T-helper 2 cell treated with Interferon-gamma antibody and Interleukin-4, amounts not matched to agents 5 μg/mL and 100 μg/mL, for 36 hours (primary cell): ENCODE data around the gene TRNT1.
A peak's percentile ranks its signal among the peaks of the same experiment; 100 is the strongest.

Experiments used
- DNase-seq: peaks from one replicate; pipeline ENCODE4 v3.0.0; 2021; ENCODE audit warnings: low spot score
- H3K27ac Mint-ChIP-seq: one replicate; pipeline ENCODE4 v1.8.0; 2021; ENCODE audit warnings: mild to moderate bottlenecking, mixed read lengths
- H3K27me3 Mint-ChIP-seq: one replicate; pipeline ENCODE4 v1.8.0; 2021; ENCODE audit warnings: low read depth, mixed read lengths
- H3K36me3 Mint-ChIP-seq: one replicate; pipeline ENCODE4 v1.8.0; 2021; ENCODE audit warnings: low read depth, mixed read lengths
- H3K4me1 Mint-ChIP-seq: one replicate; pipeline ENCODE4 v1.8.0; 2021; ENCODE audit warnings: low read depth, mixed read lengths
- H3K4me3 Mint-ChIP-seq: one replicate; pipeline ENCODE4 v1.8.0; 2022; ENCODE audit warnings: mild to moderate bottlenecking, moderate library complexity, mixed read lengths
- H3K9me3 Mint-ChIP-seq: one replicate; pipeline ENCODE4 v1.8.0; 2021; ENCODE audit warnings: mixed read lengths

TRNT1 gene

DNA sequence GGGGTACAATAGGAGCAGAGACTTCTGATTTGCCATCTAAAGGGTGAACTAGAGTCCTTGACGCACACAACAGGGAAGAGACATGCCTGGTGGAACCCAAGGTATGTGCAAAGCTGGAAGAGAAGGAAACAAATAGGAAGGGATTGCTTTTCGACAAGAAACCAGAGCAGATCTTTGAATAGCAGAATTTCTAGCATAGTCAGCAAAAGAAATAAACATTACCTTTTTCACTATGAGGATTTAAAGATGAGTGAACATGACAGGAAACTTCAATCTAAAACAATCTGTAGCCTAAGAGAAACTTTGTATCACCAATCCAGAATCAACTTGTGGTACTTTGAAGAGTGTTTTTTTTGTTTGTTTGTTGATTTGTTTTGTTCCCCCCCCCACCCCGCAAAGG lies 21.5 kb upstream of the TRNT1 start:
- Mint-ChIP-seq H3K27ac (no peak overlapping the region), H3K9me3 (no peaks in the 10 kb centered on the region), H3K27me3 (peaks cover 5% of the 10 kb centered on the region), H3K4me1 (peaks cover 5% of the 10 kb centered on the region), H3K4me3 (no peak overlapping the region), H3K36me3 (no peaks in the 10 kb centered on the region)
- DNase-seq = no peak

DNA sequence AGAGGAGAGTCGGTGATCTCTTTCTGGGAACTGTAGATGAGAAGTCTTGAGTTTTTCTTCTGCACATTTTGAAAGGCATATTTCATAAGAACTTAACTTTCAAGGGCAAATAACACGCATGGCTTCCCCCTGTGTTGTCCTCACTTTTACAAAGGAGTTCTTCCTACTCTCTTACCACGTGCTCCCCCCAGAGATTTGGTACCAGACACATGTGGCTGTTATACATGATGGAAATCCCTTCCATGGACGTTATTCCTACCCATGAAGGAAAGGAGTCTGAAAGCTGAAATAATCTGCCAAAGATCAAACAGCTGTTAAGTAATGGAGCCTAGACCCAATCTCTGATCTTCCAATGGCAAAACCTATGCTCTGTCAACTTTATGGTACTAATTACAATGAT lies 20.9 kb upstream of the TRNT1 start:
- Mint-ChIP-seq H3K36me3 (no peaks in the 10 kb centered on the region), H3K27me3 (peaks cover 5% of the 10 kb centered on the region), H3K4me1 (peaks cover 5% of the 10 kb centered on the region), H3K4me3 (no peak overlapping the region), H3K9me3 (no peaks in the 10 kb centered on the region), H3K27ac (no peak overlapping the region)
- no peak for DNase-seq

DNA sequence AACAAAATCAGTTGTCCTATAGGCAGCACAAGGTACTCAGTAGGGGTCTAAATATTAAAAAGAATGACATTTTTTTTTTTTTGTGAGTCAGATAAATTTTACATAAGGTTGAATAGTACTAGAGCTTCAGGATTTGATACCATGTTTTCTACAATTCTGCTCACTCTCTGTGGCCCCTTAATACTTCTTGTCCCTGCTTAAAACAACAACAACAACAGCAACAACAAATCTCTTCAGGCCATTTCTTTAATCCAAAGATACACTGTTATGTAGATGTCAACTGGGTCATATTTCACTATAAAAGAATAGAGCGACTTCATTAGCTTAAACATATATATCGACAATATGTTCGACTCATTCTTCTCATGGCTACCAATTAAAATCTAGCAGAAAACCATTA lies 19.6 kb upstream of the TRNT1 start:
- no peaks in the 10 kb centered on the region for H3K9me3 Mint-ChIP-seq
- no peak overlapping the region for H3K27ac Mint-ChIP-seq
- peaks cover 5% of the 10 kb centered on the region for H3K4me1 Mint-ChIP-seq
- DNase-seq = no peak
- H3K27me3 Mint-ChIP-seq = peaks cover 5% of the 10 kb centered on the region
- H3K36me3 Mint-ChIP-seq = no peaks in the 10 kb centered on the region
- H3K4me3 Mint-ChIP-seq = no peak overlapping the region

DNA sequence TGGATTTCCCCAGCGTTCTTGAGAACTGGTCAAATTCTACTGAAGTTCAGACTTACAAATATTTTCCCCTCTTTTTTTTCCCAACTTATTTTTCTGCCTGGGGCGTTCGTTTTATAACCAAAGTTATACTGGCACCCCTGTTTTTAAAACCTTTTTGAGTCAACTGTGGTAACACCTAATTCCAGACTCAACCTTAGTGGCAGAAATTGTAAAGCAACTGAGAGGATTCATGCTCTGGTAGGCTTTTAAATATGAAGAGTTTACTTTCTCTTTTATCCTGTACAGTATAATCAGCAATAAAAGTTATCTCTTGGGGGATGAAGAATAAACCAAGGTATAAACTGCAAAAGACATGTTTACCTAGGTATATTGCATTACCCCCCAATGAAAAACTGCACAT lies 18.9 kb upstream of the TRNT1 start:
- H3K27me3 Mint-ChIP-seq = peaks cover 5% of the 10 kb centered on the region
- no peaks in the 10 kb centered on the region for H3K9me3 Mint-ChIP-seq
- H3K27ac Mint-ChIP-seq = no peak overlapping the region
- no peak overlapping the region for H3K4me3 Mint-ChIP-seq
- peaks cover 5% of the 10 kb centered on the region for H3K4me1 Mint-ChIP-seq
- no peak for DNase-seq
- no peaks in the 10 kb centered on the region for H3K36me3 Mint-ChIP-seq

DNA sequence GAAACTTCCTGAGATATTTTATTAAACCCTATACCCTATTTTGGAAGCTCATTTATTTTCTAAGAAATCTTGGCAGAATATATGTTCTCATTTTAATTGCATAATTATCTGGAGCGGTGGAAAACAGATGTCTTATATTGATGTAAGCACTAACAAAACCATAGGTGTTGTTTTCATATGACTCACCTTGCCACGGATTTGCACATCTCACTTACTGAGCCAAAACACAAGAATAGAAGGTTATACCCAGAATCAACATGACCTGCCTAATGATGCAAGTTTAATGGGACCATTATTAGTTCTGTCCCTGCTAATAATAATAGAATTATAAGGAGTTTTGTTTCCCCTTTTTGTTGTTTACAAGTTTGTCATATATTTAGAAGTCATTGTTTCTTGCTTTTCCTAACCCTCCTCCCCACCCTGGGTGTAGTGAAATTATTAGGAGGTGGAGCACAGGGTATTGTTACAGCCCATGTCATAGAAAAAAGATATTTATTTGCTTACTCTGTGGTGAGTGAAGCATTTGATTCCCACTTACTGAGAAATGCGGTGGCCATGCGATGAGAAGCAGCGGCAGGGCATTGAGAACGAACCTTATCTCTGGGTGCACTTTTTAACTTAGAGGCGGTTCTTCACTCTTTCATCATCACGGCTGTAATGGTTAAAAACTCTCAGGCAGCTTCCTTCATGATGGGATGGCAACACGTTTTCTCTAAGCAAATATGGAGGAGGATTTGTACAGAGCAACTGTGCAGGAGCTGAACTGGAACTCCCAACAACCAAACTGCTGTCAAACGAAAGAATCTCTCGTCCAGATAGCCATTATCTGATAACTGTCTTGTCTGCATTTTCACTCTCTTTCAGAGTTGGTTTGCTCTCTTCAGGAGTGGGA lies 17.1 kb upstream of the TRNT1 start:
- Mint-ChIP-seq H3K4me1 (peaks cover 5% of the 10 kb centered on the region), H3K9me3 (no peaks in the 10 kb centered on the region), H3K36me3 (no peaks in the 10 kb centered on the region), H3K27ac (no peak overlapping the region), H3K4me3 (no peak overlapping the region), H3K27me3 (peaks cover 5% of the 10 kb centered on the region)
- DNase-seq = no peak

DNA sequence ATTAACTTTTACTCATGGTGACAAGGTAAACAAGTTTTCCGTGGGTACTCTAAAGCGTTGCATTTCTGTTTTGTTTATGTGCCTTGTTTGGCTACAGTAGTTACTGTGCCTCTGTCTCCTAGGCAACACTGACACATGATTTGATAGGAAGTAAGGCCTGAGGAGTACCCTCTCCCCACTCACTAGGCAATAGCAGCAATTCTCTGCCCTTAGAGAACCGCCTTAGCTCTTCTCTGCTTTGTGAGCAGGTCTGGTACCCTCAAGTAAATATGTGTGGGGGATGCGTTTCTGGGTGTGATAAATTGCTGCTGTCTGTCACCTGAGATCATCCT lies 16.5 kb upstream of the TRNT1 start, which contains the start of gene IL5RA:
TSS of gene IL5RA (minus strand) at position 76 of the 332 bp plus-strand sequence. CDS start 5,390 bp downstream, outside the sequence.
- H3K36me3 Mint-ChIP-seq = no peaks in the 10 kb centered on the region
- H3K4me3 Mint-ChIP-seq = no peak within 1 kb of the TSS
- H3K27ac Mint-ChIP-seq = no peak within 1 kb of the TSS
- peaks cover 10% of the 10 kb centered on the region for H3K27me3 Mint-ChIP-seq
- no peaks in the 10 kb centered on the region for H3K9me3 Mint-ChIP-seq
- DNase-seq = no peak
- peaks cover 5% of the 10 kb centered on the region for H3K4me1 Mint-ChIP-seq

DNA sequence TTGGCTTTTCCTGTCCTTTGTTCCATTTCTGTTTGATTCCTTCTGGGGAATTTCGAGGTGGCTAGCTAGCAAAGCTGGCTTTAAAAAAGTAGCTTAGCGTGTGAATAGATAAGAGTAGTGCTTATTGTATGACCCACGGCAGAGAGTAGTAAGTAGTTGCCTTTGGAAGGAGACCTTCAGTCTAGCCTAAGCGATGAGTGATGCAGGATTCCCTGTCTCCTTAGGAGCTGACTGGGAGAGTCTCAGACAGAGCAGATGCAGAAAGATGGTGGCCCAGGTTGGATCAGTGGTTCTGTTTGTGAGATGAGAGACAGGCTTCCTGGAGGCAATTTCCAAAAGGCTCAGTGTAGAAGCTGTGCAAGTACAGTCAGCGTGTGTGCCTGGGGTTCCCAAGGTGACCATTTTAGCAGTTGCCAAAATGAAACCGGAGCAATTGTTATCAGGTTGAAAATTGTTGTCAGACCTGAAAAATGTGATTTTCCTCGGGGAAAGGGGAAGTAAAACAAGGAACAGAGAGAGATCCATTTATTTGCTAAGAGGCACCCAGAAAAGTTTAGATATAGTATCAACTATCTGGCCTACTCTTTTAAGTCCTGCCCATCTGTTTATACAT lies 15.9 kb upstream of the TRNT1 start:
- H3K27ac Mint-ChIP-seq = no peak overlapping the region
- H3K4me1 Mint-ChIP-seq = peaks cover 5% of the 10 kb centered on the region
- H3K27me3 Mint-ChIP-seq = peaks cover 10% of the 10 kb centered on the region
- no peaks in the 10 kb centered on the region for H3K36me3 Mint-ChIP-seq
- DNase-seq = no peak
- no peaks in the 10 kb centered on the region for H3K9me3 Mint-ChIP-seq
- no peak overlapping the region for H3K4me3 Mint-ChIP-seq

DNA sequence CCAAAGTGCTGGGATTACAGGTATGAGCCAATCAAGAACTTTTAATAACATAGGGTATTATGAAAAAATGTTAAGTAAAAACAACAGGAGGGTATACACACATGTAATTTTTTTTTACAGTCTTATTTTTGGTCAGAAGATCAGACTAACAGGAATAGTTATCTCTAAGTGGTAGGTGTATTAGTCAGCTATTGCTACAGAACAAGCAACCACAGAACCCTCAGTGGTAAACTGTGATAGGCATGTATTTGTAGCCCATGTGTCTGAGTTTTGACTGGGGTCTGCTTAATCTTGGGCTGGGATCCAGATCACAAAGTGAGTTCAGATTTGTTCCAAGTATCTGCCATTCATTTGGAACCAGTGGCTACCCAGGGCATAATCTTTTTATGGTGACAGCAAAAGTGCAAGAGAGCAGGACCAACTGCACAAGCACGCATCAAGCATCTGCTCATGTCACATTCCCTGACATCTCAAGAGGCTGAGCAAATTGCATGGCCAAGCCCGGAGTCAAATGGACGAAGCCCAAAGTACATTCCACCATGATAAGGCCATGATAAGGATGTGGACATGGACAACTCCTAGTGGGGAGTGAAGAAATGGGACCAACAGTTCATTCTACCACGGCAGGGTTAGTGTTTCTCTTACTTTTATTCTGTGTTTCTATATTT lies 13.6 kb upstream of the TRNT1 start:
- Mint-ChIP-seq H3K27me3 (peaks cover 4% of the 10 kb centered on the region), H3K27ac (no peak overlapping the region), H3K4me3 (no peak overlapping the region), H3K36me3 (no peaks in the 10 kb centered on the region), H3K4me1 (peaks cover 5% of the 10 kb centered on the region), H3K9me3 (no peaks in the 10 kb centered on the region)
- no peak for DNase-seq

DNA sequence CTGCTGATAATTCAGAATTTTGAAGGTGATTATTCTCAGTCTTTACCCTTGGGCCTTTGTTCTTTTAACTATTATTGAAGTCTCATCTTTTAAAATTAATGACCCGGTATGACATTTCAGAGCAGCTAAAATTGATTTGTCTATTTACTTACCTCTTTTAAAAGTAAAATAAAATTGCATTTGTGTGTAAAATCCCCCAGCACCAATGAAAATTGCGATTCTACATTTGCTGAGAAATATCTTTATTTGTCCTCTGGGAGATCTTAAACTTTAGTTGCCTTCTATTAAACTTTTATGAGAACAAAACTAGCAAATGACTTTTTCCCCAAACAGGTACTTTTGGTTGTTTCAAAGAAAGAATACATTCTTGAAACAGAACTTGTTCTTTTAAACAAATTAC lies 9.1 kb upstream of the TRNT1 start:
- H3K27me3 Mint-ChIP-seq = peaks cover 4% of the 10 kb centered on the region
- H3K9me3 Mint-ChIP-seq = no peaks in the 10 kb centered on the region
- H3K4me3 Mint-ChIP-seq = no peak overlapping the region
- H3K36me3 Mint-ChIP-seq = no peaks in the 10 kb centered on the region
- no peak overlapping the region for H3K27ac Mint-ChIP-seq
- DNase-seq = no peak
- peaks cover 5% of the 10 kb centered on the region for H3K4me1 Mint-ChIP-seq

DNA sequence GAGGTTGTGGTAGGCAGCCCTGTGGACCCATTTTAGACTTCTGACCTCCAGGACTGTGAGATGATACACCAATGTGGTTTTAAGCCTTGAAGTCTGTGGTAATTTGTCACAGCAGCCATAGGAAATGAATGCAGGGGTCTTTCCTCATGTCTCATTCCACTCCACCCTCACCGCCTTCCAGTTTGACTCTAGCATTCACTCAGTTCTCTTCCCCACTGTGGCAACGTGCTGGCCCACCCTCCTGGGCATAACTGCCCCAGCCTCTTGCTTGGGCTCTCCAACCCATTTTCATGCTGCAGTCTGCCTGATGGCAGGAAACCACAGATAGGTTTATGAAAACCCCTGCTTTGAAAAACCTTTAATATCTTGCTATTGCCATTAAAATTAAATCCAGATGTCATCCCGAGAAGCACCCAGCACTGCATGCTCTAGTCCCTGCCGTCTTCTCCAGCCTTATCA lies 7.3 kb upstream of the TRNT1 start:
- Mint-ChIP-seq H3K4me3 (no peak overlapping the region), H3K9me3 (no peaks in the 10 kb centered on the region)
- peak; percentile 21 for DNase-seq

DNA sequence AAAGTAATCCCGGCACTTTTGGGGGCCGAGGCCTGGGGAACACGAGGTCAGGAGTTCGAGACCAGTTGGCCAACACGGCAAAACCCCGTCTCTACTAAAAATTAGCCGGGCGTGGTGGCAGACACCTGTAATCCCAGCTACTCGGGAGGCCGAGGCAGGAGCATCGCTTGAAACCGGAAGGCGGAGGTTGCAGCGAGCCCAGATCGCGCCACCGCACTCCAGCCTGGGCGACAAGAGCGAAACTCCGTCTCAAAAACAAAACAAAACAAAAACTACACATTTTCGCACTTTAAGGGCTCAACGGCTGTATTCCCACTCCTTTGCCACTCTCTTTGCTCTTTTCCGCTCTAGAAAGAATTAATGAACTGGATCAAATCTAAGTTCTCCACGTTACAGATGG lies 763 bp upstream of the TRNT1 start:
- peak overlapping the region; percentile 97 for H3K27ac Mint-ChIP-seq
- H3K9me3 Mint-ChIP-seq = no peaks in the 10 kb centered on the region
- H3K4me1 Mint-ChIP-seq = peaks cover 20% of the 10 kb centered on the region
- peak overlapping the region; percentile 99 for H3K4me3 Mint-ChIP-seq
- H3K36me3 Mint-ChIP-seq = peaks cover 29% of the 10 kb centered on the region
- no peak for DNase-seq
- no peaks in the 10 kb centered on the region for H3K27me3 Mint-ChIP-seq

More for the DNA sequence above, 7.3 kb upstream of the TRNT1 start:
- Mint-ChIP-seq H3K4me1 (peaks cover 5% of the 10 kb centered on the region), H3K36me3 (no peaks in the 10 kb centered on the region), H3K27me3 (peaks cover 4% of the 10 kb centered on the region), H3K27ac (no peak overlapping the region)

DNA sequence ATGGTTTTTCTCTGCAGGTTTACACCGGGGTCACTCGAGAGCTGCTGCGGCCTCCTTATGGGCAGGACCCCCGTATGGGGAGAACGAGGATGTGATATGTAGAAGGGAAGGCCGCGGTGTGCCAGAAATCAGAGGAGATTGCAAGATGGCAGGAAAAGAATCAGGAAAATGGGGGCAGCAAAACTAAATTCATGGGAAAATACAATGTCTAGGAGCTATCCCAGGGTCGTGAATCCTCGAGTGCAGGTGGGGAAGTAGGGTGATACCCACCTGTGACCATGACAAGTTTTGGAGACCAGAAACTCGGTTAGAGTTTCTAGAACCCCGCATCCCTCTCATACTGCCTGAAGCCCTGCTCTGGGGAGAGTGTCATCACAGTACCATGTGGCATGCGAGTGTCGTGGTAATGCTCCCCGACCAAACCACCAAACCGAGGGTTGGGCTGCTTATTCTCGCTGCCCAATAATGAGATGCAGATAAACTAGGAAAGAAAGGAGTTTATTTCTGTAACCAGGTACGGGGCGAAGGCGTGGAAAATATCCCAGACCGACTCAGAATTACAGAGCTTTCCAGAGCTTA lies 781 bp downstream of the TRNT1 start:
- peaks cover 34% of the 10 kb centered on the region for H3K36me3 Mint-ChIP-seq
- DNase-seq = peak; percentile 13
- H3K4me1 Mint-ChIP-seq = peaks cover 20% of the 10 kb centered on the region
- H3K27ac Mint-ChIP-seq = peak overlapping the region; percentile 97
- no peaks in the 10 kb centered on the region for H3K9me3 Mint-ChIP-seq
- H3K4me3 Mint-ChIP-seq = peak overlapping the region; percentile 99
- H3K27me3 Mint-ChIP-seq = no peaks in the 10 kb centered on the region

DNA sequence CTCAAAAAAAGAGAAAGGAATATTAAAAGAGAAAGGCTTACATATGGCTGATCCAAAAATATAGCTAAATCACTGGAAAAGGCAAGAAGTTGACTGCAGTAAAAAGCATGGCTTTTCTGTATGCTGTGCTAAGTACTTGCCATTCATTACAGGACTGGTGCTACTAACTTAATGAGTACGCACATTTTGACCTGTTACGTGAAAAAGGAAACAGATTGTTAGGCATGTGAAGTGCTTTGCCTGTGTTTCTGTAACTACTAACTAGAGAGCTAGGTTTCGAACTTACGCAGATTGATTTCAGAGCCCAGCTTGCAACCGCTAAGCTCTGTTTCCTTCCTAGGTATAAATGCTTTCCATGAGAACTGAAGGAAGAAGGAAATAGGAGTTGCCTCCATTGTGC lies 2.8 kb downstream of the TRNT1 start:
- H3K9me3 Mint-ChIP-seq = no peaks in the 10 kb centered on the region
- peaks cover 30% of the 10 kb centered on the region for H3K4me1 Mint-ChIP-seq
- peaks cover 45% of the 10 kb centered on the region for H3K36me3 Mint-ChIP-seq
- no peaks in the 10 kb centered on the region for H3K27me3 Mint-ChIP-seq
- peak overlapping the region; percentile 7 for H3K4me3 Mint-ChIP-seq
- H3K27ac Mint-ChIP-seq = no peak overlapping the region
- no peak for DNase-seq

DNA sequence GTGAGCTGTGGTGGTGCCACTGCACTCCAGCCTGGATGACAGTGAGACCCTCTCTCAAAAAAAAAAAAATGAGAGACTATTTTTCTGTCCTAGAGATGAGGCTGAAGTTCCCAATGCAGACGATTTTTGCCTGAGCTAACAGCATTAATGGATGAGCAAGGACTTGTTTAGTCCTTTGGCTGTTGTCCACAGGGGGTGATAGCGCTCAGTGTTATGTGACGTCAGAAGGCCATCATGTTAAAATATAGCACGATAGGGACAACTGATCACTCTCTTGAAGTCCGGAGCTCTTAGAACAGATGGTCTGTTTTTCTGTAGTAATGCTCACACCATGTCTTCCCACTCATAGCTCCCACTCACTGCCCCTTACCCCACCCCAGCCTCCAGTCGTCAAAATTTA lies 6.8 kb downstream of the TRNT1 start:
- H3K9me3 Mint-ChIP-seq = no peaks in the 10 kb centered on the region
- no peak overlapping the region for H3K4me3 Mint-ChIP-seq
- H3K27ac Mint-ChIP-seq = no peak overlapping the region
- DNase-seq = no peak
- H3K4me1 Mint-ChIP-seq = peaks cover 32% of the 10 kb centered on the region
- no peaks in the 10 kb centered on the region for H3K27me3 Mint-ChIP-seq
- peaks cover 63% of the 10 kb centered on the region for H3K36me3 Mint-ChIP-seq
